Measurements from ENCODE around the gene ADORA2A.

Gene ADORA2A

GRCh38 chr22:24416611-24417010, 10.8 kb upstream of the ADORA2A start:
- no peak for DNase-seq (ENCODE audit: low read depth in 2 of 2)
- no peak for TF ChIP-seq CTCF (IDR thresholded peaks at IDR 0.05; ENCODE audit: low read depth, low read length)
- no peak overlapping the region for H3K4me3 ChIP-seq (replicated peaks in 1 of 2; ENCODE audit: low read depth in 2 of 2, low read length in 2 of 2)

GRCh38 chr22:24417200-24417599, 10.2 kb upstream of the ADORA2A start:
- no peak for TF ChIP-seq CTCF (IDR thresholded peaks at IDR 0.05; ENCODE audit: low read depth, low read length)
- DNase-seq (ENCODE audit: low read depth in 2 of 2) = no peak
- no peak overlapping the region for H3K4me3 ChIP-seq (replicated peaks in 1 of 2; ENCODE audit: low read depth in 2 of 2, low read length in 2 of 2)

- no peak for TF ChIP-seq CTCF (IDR thresholded peaks at IDR 0.05; ENCODE audit: low read depth, low read length)
- DNase-seq (ENCODE audit: low read depth in 2 of 2) = peak; percentile 27 to 69
- H3K4me3 ChIP-seq (replicated peaks in 1 of 2; ENCODE audit: low read depth in 2 of 2, low read length in 2 of 2) = no peak overlapping the region
These were observed 9.3 kb upstream of the ADORA2A start for GRCh38 chr22:24417901-24418641.

- H3K4me3 ChIP-seq (replicated peaks in 1 of 2; ENCODE audit: low read depth in 2 of 2, low read length in 2 of 2) = no peak overlapping the region
- no peak for DNase-seq (ENCODE audit: low read depth in 2 of 2)
- no peak for TF ChIP-seq CTCF (IDR thresholded peaks at IDR 0.05; ENCODE audit: low read depth, low read length)
These were observed 8.5 kb upstream of the ADORA2A start for GRCh38 chr22:24418786-24419474.

- H3K4me3 ChIP-seq (replicated peaks in 1 of 2; ENCODE audit: low read depth in 2 of 2, low read length in 2 of 2) = no peak overlapping the region
- TF ChIP-seq CTCF (IDR thresholded peaks at IDR 0.05; ENCODE audit: low read depth, low read length) = no peak
- no peak for DNase-seq (ENCODE audit: low read depth in 2 of 2)
These were observed 7.9 kb upstream of the ADORA2A start for GRCh38 chr22:24419475-24419850.

GRCh38 chr22:24420072-24420976, 7.1 kb upstream of the ADORA2A start:
- no peak overlapping the region for H3K4me3 ChIP-seq (replicated peaks in 1 of 2; ENCODE audit: low read depth in 2 of 2, low read length in 2 of 2)
- no peak for TF ChIP-seq CTCF (IDR thresholded peaks at IDR 0.05; ENCODE audit: low read depth, low read length)
- DNase-seq (ENCODE audit: low read depth in 2 of 2) = peak in 1 of 2 donors; percentile 38
